HepG2 (cell line): ENCODE data around the gene IPO13. TPM values are rescaled to one million over a fixed set of nuclear protein-coding genes. Genes with fewer than 3 reads are reported as not detected.
A peak's percentile ranks its signal among the peaks of the same experiment; 100 is the strongest.

Experiments
- ATAD3A ChIP-seq: sonication (generic); formaldehyde crosslinking; IDR thresholded peaks from 2 replicates; pipeline ENCODE4 v1.4.0; 2020; ENCODE audit warnings: missing genetic modification reagents
- ESRRA ChIP-seq: sonication (generic); formaldehyde crosslinking; IDR thresholded peaks from 2 replicates; pipeline ENCODE4 v1.5.1; 2020; ENCODE audit warnings: mild to moderate bottlenecking, low read depth, missing genetic modification reagents
- GABPB1 ChIP-seq: IDR thresholded peaks from 2 replicates; pipeline ENCODE4 v1.6.1; 2016; ENCODE audit warnings: mild to moderate bottlenecking, missing genetic modification reagents, moderate library complexity, missing compliant biosample characterization
- HDAC6 ChIP-seq: fragments of 200-600 bp; sonication (generic); IDR thresholded peaks from 2 replicates; pipeline ENCODE4 v1.7.0; 2017; ENCODE audit warnings: mild to moderate bottlenecking, antibody characterized with exemption, low read length, low read depth
- HNRNPLL ChIP-seq: fragments of 200-400 bp; formaldehyde crosslinking; IDR thresholded peaks from 2 replicates; pipeline ENCODE4 v1.6.1; 2017; ENCODE audit warnings: mild to moderate bottlenecking, low read depth, low read length; ENCODE audit not compliant: poor library complexity, severe bottlenecking
- HOXA5 ChIP-seq: sonication (generic); formaldehyde crosslinking; IDR thresholded peaks from 2 replicates; pipeline ENCODE4 v1.4.0; 2020; ENCODE audit warnings: missing genetic modification reagents
- KDM3A ChIP-seq: IDR thresholded peaks from 2 replicates; pipeline ENCODE4 v1.6.1; 2018; ENCODE audit warnings: low read depth, missing compliant biosample characterization
- KLF16 ChIP-seq, 2 experiments: sonication (generic) in 1 of 2; formaldehyde crosslinking in 1 of 2; IDR thresholded peaks; 2 replicates each; pipeline versions ENCODE4 v1.6.1 to v1.8.0; 2016 to 2023; ENCODE audit warnings: missing genetic modification reagents in 2 of 2, missing compliant biosample characterization in 1 of 2
- RBFOX2 ChIP-seq: fragments of 200-400 bp; formaldehyde crosslinking; IDR thresholded peaks from 2 replicates; pipeline ENCODE4 v1.6.1; 2017; ENCODE audit warnings: low read depth, mild to moderate bottlenecking, low read length
- YY1 ChIP-seq: IDR thresholded peaks from 2 replicates; pipeline ENCODE4 v1.6.1; 2011; ENCODE audit warnings: low read length, low read depth, moderate library complexity, mild to moderate bottlenecking; ENCODE audit not compliant: insufficient read depth, insufficient replicate concordance
- ZBTB7B ChIP-seq: sonication (generic); formaldehyde crosslinking; IDR thresholded peaks from 2 replicates; pipeline ENCODE4 v1.4.0; 2020; ENCODE audit warnings: missing genetic modification reagents
- ZFP1 ChIP-seq: IDR thresholded peaks from 2 replicates; pipeline ENCODE4 v1.6.1; 2016
- ZMYM3 ChIP-seq: sonication (generic); formaldehyde crosslinking; IDR thresholded peaks from 2 replicates; pipeline ENCODE4 v1.5.1; 2020; ENCODE audit warnings: mild to moderate bottlenecking, missing genetic modification reagents
- polyA plus RNA-seq, 8 experiments: library from polyadenylated mRNA; depleted of rRNA in 3 of 8; stranded (reverse) in 7 of 8; unstranded in 1 of 8; fragments of >200 nt; fragmentation: Illumina TruSeq in 4 of 8; extraction: Trizol in 4 of 8; gene quantifications; 2 replicates each; pipeline versions ENCODE4 v1.2.1 to v1.2.3, GENCODE V29; 2011 to 2016; ENCODE audit warnings: low read depth in 4 of 8, missing spikeins in 1 of 8, mixed read lengths in 1 of 8; ENCODE audit not compliant: insufficient read depth in 1 of 8
- total RNA-seq, 5 experiments: library from RNA; depleted of rRNA; stranded (reverse); fragments of >200 nt; fragmentation: Illumina TruSeq; extraction: Trizol; gene quantifications; 2 replicates each; pipeline ENCODE4 v1.2.3, GENCODE V29; 2016; ENCODE audit warnings: low read depth in 1 of 5
- TF ChIP-seq, protein P1 (sequence below): sonication (generic); formaldehyde crosslinking; IDR thresholded peaks from 2 replicates; pipeline ENCODE4 v1.4.0; 2020; ENCODE audit warnings: missing genetic modification reagents; ENCODE audit errors: not compliant biosample characterization
- TF ChIP-seq, protein P2 (sequence below): sonication (generic); formaldehyde crosslinking; IDR thresholded peaks from 2 replicates; pipeline ENCODE4 v1.5.1; 2020; ENCODE audit warnings: mild to moderate bottlenecking, moderate library complexity, missing genetic modification reagents
- TF ChIP-seq, protein P3 (sequence below): sonication (generic); formaldehyde crosslinking; IDR thresholded peaks from 2 replicates; pipeline ENCODE4 v1.8.1; 2023; ENCODE audit warnings: mild to moderate bottlenecking, inconsistent platforms, moderate library complexity, missing genetic modification reagents, borderline replicate concordance
- TF ChIP-seq, protein P4 (sequence below): sonication (generic); formaldehyde crosslinking; IDR thresholded peaks from 2 replicates; pipeline ENCODE4 v1.4.0; 2020; ENCODE audit warnings: missing genetic modification reagents
- TF ChIP-seq, protein P5 (sequence below): sonication (generic); formaldehyde crosslinking; IDR thresholded peaks from 2 replicates; pipeline ENCODE4 v1.5.0; 2020; ENCODE audit warnings: mild to moderate bottlenecking, missing genetic modification reagents, moderate library complexity
- TF ChIP-seq, protein P6 (sequence below): sonication (generic); formaldehyde crosslinking; IDR thresholded peaks from 2 replicates; pipeline ENCODE4 v1.4.0; 2020; ENCODE audit warnings: low read depth, mild to moderate bottlenecking, missing genetic modification reagents

The IPO13 gene
- total and polyA plus RNA-seq, 2 of the 13 experiments (the other 11 are each of a cell fraction or from before 2014, with no cell fraction given), result 12.9 to 15.6 TPM

DNA sequence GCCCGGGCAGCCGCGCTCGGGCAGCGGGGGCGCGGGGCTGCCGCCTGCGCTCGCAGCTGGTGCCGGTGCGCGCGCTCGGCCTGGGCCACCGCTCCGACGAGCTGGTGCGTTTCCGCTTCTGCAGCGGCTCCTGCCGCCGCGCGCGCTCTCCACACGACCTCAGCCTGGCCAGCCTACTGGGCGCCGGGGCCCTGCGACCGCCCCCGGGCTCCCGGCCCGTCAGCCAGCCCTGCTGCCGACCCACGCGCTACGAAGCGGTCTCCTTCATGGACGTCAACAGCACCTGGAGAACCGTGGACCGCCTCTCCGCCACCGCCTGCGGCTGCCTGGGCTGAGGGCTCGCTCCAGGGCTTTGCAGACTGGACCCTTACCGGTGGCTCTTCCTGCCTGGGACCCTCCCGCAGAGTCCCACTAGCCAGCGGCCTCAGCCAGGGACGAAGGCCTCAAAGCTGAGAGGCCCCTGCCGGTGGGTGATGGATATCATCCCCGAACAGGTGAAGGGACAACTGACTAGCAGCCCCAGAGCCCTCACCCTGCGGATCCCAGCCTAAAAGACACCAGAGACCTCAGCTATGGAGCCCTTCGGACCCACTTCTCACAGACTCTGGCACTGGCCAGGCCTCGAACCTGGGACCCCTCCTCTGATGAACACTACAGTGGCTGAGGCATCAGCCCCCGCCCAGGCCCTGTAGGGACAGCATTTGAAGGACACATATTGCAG lies 10.2 kb upstream of the IPO13 start (continued):
- TF ChIP-seq, protein P1, sequence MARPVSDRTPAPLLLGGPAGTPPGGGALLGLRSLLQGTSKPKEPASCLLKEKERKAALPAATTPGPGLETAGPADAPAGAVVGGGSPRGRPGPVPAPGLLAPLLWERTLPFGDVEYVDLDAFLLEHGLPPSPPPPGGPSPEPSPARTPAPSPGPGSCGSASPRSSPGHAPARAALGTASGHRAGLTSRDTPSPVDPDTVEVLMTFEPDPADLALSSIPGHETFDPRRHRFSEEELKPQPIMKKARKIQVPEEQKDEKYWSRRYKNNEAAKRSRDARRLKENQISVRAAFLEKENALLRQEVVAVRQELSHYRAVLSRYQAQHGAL (CRISPR knock-in tag), result peak; percentile 77
- TF ChIP-seq KDM3A, result peak; percentile 18; the same call in 1 of the 2 replicates
- TF ChIP-seq HNRNPLL, result peak; percentile 61
- 0 out of 2 replicates have a peak, but pooled peaks have one; percentile 10 for TF ChIP-seq ZMYM3 (CRISPR knock-in tag)
- TF ChIP-seq, protein P2, sequence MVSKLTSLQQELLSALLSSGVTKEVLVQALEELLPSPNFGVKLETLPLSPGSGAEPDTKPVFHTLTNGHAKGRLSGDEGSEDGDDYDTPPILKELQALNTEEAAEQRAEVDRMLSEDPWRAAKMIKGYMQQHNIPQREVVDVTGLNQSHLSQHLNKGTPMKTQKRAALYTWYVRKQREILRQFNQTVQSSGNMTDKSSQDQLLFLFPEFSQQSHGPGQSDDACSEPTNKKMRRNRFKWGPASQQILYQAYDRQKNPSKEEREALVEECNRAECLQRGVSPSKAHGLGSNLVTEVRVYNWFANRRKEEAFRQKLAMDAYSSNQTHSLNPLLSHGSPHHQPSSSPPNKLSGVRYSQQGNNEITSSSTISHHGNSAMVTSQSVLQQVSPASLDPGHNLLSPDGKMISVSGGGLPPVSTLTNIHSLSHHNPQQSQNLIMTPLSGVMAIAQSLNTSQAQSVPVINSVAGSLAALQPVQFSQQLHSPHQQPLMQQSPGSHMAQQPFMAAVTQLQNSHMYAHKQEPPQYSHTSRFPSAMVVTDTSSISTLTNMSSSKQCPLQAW (CRISPR knock-in tag), result 0 out of 2 replicates have a peak, but pooled peaks have one; percentile 45
- TF ChIP-seq, protein P3, sequence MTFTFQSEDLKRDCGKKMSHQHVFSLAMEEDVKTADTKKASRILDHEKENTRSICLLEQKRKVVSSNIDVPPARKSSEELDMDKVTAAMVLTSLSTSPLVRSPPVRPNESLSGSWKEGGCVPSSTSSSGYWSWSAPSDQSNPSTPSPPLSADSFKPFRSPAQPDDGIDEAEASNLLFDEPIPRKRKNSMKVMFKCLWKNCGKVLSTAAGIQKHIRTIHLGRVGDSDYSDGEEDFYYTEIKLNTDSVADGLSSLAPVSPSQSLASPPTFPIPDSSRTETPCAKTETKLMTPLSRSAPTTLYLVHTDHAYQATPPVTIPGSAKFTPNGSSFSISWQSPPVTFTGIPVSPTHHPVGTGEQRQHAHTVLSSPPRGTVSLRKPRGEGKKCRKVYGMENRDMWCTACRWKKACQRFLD (CRISPR knock-in tag), result 0 out of 2 replicates have a peak, but pooled peaks have one; percentile 50
- peak; percentile 51; the same call in 1 of the 2 replicates for TF ChIP-seq GABPB1
- peak; percentile 55; the same call in 1 of the 2 replicates for TF ChIP-seq ESRRA (CRISPR knock-in tag)
- TF ChIP-seq ZFP1 (CRISPR knock-in tag), result no peak
- TF ChIP-seq HDAC6, result no peak
- TF ChIP-seq, protein P4, sequence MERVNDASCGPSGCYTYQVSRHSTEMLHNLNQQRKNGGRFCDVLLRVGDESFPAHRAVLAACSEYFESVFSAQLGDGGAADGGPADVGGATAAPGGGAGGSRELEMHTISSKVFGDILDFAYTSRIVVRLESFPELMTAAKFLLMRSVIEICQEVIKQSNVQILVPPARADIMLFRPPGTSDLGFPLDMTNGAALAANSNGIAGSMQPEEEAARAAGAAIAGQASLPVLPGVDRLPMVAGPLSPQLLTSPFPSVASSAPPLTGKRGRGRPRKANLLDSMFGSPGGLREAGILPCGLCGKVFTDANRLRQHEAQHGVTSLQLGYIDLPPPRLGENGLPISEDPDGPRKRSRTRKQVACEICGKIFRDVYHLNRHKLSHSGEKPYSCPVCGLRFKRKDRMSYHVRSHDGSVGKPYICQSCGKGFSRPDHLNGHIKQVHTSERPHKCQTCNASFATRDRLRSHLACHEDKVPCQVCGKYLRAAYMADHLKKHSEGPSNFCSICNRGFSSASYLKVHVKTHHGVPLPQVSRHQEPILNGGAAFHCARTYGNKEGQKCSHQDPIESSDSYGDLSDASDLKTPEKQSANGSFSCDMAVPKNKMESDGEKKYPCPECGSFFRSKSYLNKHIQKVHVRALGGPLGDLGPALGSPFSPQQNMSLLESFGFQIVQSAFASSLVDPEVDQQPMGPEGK (CRISPR knock-in tag), result peak; percentile 42
- peak; percentile 61; the same call in 1 of the 2 replicates for TF ChIP-seq ZBTB7B (CRISPR knock-in tag)
- no peak for TF ChIP-seq KLF16 (CRISPR knock-in tag; IDR thresholded peaks at IDR 0.05)
- peak; percentile 61; the same call in 1 of the 2 replicates for TF ChIP-seq RBFOX2
- no peak for TF ChIP-seq ATAD3A (CRISPR knock-in tag)
- TF ChIP-seq, protein P5, sequence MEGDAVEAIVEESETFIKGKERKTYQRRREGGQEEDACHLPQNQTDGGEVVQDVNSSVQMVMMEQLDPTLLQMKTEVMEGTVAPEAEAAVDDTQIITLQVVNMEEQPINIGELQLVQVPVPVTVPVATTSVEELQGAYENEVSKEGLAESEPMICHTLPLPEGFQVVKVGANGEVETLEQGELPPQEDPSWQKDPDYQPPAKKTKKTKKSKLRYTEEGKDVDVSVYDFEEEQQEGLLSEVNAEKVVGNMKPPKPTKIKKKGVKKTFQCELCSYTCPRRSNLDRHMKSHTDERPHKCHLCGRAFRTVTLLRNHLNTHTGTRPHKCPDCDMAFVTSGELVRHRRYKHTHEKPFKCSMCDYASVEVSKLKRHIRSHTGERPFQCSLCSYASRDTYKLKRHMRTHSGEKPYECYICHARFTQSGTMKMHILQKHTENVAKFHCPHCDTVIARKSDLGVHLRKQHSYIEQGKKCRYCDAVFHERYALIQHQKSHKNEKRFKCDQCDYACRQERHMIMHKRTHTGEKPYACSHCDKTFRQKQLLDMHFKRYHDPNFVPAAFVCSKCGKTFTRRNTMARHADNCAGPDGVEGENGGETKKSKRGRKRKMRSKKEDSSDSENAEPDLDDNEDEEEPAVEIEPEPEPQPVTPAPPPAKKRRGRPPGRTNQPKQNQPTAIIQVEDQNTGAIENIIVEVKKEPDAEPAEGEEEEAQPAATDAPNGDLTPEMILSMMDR (CRISPR knock-in tag), result peak; percentile 51
- TF ChIP-seq HOXA5, result 0 out of 2 replicates have a peak, but pooled peaks have one; percentile 19
- TF ChIP-seq YY1, result peak; percentile 3
- TF ChIP-seq, protein P6, sequence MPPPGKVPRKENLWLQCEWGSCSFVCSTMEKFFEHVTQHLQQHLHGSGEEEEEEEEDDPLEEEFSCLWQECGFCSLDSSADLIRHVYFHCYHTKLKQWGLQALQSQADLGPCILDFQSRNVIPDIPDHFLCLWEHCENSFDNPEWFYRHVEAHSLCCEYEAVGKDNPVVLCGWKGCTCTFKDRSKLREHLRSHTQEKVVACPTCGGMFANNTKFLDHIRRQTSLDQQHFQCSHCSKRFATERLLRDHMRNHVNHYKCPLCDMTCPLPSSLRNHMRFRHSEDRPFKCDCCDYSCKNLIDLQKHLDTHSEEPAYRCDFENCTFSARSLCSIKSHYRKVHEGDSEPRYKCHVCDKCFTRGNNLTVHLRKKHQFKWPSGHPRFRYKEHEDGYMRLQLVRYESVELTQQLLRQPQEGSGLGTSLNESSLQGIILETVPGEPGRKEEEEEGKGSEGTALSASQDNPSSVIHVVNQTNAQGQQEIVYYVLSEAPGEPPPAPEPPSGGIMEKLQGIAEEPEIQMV (CRISPR knock-in tag), result peak; percentile 28; the same call in 1 of the 2 replicates
